HEK293 (cell line): Measurements from ENCODE around the gene FRMPD4.

ENCODE experiments used
- BCL11A ChIP-seq: fragments of 450-650 bp; formaldehyde crosslinking; IDR thresholded peaks from 2 replicates; pipeline ENCODE4 v1.5.1; 2016; ENCODE audit warnings: low read depth, missing biosample characterization, missing genetic modification characterization
- CTCF ChIP-seq: fragments of 450-650 bp; formaldehyde crosslinking; IDR thresholded peaks from 2 replicates; pipeline ENCODE4 v1.5.1; 2016; ENCODE audit warnings: missing biosample characterization, missing genetic modification characterization
- KLF1 ChIP-seq: fragments of 450-650 bp; formaldehyde crosslinking; IDR thresholded peaks from 2 replicates; pipeline ENCODE4 v1.5.1; 2016; ENCODE audit warnings: missing biosample characterization, missing genetic modification characterization
- KLF10 ChIP-seq: fragments of 450-650 bp; IDR thresholded peaks from 2 replicates; pipeline ENCODE4 v1.5.1; 2018; ENCODE audit warnings: missing biosample characterization, mild to moderate bottlenecking, missing genetic modification characterization
- TRIM28 ChIP-seq: IDR thresholded peaks from 2 replicates; pipeline ENCODE4 v1.6.1; 2011; ENCODE audit warnings: low read length, control low read depth, borderline replicate concordance
- WT1 ChIP-seq: fragments of 450-650 bp; formaldehyde crosslinking; IDR thresholded peaks from 2 replicates; pipeline ENCODE4 v1.5.1; 2016; ENCODE audit warnings: missing biosample characterization, missing genetic modification characterization
- ZNF548 ChIP-seq: fragments of 450-650 bp; formaldehyde crosslinking; IDR thresholded peaks from 2 replicates; pipeline ENCODE4 v1.5.1; 2016; ENCODE audit warnings: missing biosample characterization, missing genetic modification characterization
- ZNF561 ChIP-seq: fragments of 450-650 bp; IDR thresholded peaks from 2 replicates; pipeline ENCODE4 v1.5.1; 2018; ENCODE audit warnings: missing biosample characterization, missing genetic modification characterization, borderline replicate concordance
- ZNF707 ChIP-seq: fragments of 450-650 bp; formaldehyde crosslinking; IDR thresholded peaks from 2 replicates; pipeline ENCODE4 v1.5.1; 2016; ENCODE audit warnings: missing biosample characterization, missing genetic modification characterization
- ZSCAN23 ChIP-seq: fragments of 450-650 bp; formaldehyde crosslinking; IDR thresholded peaks from 2 replicates; pipeline ENCODE4 v1.5.1; 2016; ENCODE audit warnings: missing biosample characterization, missing genetic modification characterization
- ZSCAN4 ChIP-seq: fragments of 450-650 bp; formaldehyde crosslinking; IDR thresholded peaks from 2 replicates; pipeline ENCODE4 v1.5.1; 2017; ENCODE audit warnings: missing biosample characterization, missing genetic modification characterization

DNA sequence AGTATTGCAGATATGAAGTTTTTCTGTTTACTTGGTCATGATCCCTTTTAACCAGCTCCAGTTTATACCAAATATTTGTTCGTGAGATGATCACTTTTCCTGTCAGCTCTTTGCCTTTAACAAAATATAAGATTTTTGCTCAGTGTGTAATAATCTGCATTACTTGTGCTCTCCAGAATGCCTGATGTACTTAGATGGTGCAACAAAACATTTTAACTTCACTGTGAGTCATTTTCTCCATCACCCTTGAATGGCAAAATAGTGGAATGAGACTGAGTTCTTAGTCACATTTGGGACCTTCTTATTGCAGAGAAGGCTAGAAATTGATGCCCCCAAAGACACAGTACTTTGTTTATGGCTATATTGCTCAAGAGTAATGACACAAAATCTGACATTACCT lies 252.0 kb downstream of the FRMPD4 start:
- TF ChIP-seq ZNF561 (tag by site-specific recombination) (no peak), CTCF (tag by site-specific recombination) (no peak), KLF1 (tag by site-specific recombination) (no peak), TRIM28 (no peak), ZNF707 (tag by site-specific recombination) (no peak), ZSCAN4 (no peak), WT1 (tag by site-specific recombination) (no peak), BCL11A (tag by site-specific recombination) (no peak), ZSCAN23 (tag by site-specific recombination) (no peak), ZNF548 (no peak), KLF10 (tag by site-specific recombination) (no peak)
